Stimulated activated naive B cell treated with anti-CD40 and anti-IgM and Interleukin-4, amounts not matched to agents 10 μg/mL and 1 μg/mL and 100 μg/mL, for 72 hours (primary cell): ENCODE measurements around the gene SPAG8.
A peak's percentile ranks its signal among the peaks of the same experiment; 100 is the strongest.

Source experiments
- ATAC-seq, 2 donors: fragments of 150-1000 bp; cut with Tn5 transposase; replicated peaks; 2 replicates each; pipeline ENCODE4 v1.10.0; 2021; ENCODE audit warnings: moderate library complexity in 1 of 2
- DNase-seq: peaks from one replicate; pipeline ENCODE4 v3.0.0; 2021
- H3K27ac Mint-ChIP-seq: one replicate; pipeline ENCODE4 v1.8.0; 2022; ENCODE audit warnings: mild to moderate bottlenecking, mixed read lengths
- H3K27me3 Mint-ChIP-seq, 2 donors: one replicate each; pipeline ENCODE4 v1.8.0; 2022; ENCODE audit warnings: mixed read lengths in 2 of 2
- H3K36me3 Mint-ChIP-seq, 2 donors: one replicate each; pipeline ENCODE4 v1.8.0; 2022; ENCODE audit warnings: mixed read lengths in 2 of 2, mild to moderate bottlenecking in 1 of 2
- H3K4me1 Mint-ChIP-seq, 2 donors: one replicate each; pipeline ENCODE4 v1.8.0; 2022; ENCODE audit warnings: mixed read lengths in 2 of 2, mild to moderate bottlenecking in 1 of 2
- H3K4me3 Mint-ChIP-seq, 2 donors: one replicate each; pipeline ENCODE4 v1.8.0; 2022; ENCODE audit warnings: mild to moderate bottlenecking in 2 of 2, mixed read lengths in 2 of 2, moderate library complexity in 1 of 2
- H3K9me3 Mint-ChIP-seq, 2 donors: one replicate each; pipeline ENCODE4 v1.8.0; 2022; ENCODE audit warnings: mixed read lengths in 2 of 2, mild to moderate bottlenecking in 1 of 2

The SPAG8 gene

GRCh38 chr9:35810122-35810521 lies 1.9 kb downstream of the SPAG8 start:
- H3K4me3 Mint-ChIP-seq = no peak overlapping the region
- H3K9me3 Mint-ChIP-seq = no peaks in the 10 kb centered on the region
- DNase-seq (no peak), ATAC-seq (no peak)
- peaks cover 17 to 38% of the 10 kb centered on the region in 2 donors for H3K4me1 Mint-ChIP-seq
- no peak overlapping the region for H3K27ac Mint-ChIP-seq
- no peaks in the 10 kb centered on the region for H3K27me3 Mint-ChIP-seq
- H3K36me3 Mint-ChIP-seq = peaks cover 19 to 32% of the 10 kb centered on the region in 2 donors

- Mint-ChIP-seq H3K27me3 (no peaks in the 10 kb centered on the region), H3K4me3 (no peak overlapping the region), H3K4me1 (peaks cover 11 to 28% of the 10 kb centered on the region in 2 donors), H3K36me3 (peaks cover 21 to 36% of the 10 kb centered on the region in 2 donors), H3K9me3 (no peaks in the 10 kb centered on the region), H3K27ac (no peak overlapping the region)
- ATAC-seq = no peak
- DNase-seq = no peak
These were observed 3.6 kb downstream of the SPAG8 start for GRCh38 chr9:35808433-35808832.

GRCh38 chr9:35806101-35806500 lies 6.0 kb downstream of the SPAG8 start:
- Mint-ChIP-seq H3K27me3 (no peaks in the 10 kb centered on the region), H3K27ac (no peak overlapping the region), H3K36me3 (peaks cover 33 to 48% of the 10 kb centered on the region in 2 donors), H3K4me3 (no peak overlapping the region), H3K4me1 (peaks cover 2 to 6% of the 10 kb centered on the region in 2 donors), H3K9me3 (no peaks in the 10 kb centered on the region)
- DNase-seq = no peak
- ATAC-seq = no peak

- no peaks in the 10 kb centered on the region for H3K27me3 Mint-ChIP-seq
- peaks cover 5 to 6% of the 10 kb centered on the region in 2 donors for H3K4me1 Mint-ChIP-seq
- ATAC-seq (no peak), DNase-seq (no peak)
- H3K36me3 Mint-ChIP-seq = peaks cover 31 to 47% of the 10 kb centered on the region in 2 donors
- H3K27ac Mint-ChIP-seq = no peak overlapping the region
- H3K9me3 Mint-ChIP-seq = no peaks in the 10 kb centered on the region
- H3K4me3 Mint-ChIP-seq = no peak overlapping the region
These were observed 10.5 kb downstream of the SPAG8 start for GRCh38 chr9:35801328-35802128.

GRCh38 chr9:35800530-35800929 lies 11.5 kb downstream of the SPAG8 start:
- Mint-ChIP-seq H3K4me1 (peaks cover 5 to 6% of the 10 kb centered on the region in 2 donors), H3K4me3 (no peak overlapping the region), H3K36me3 (peaks cover 31 to 43% of the 10 kb centered on the region in 2 donors), H3K9me3 (no peaks in the 10 kb centered on the region), H3K27me3 (no peaks in the 10 kb centered on the region), H3K27ac (peak overlapping the region; percentile 7)
- DNase-seq (no peak), ATAC-seq (no peak)

GRCh38 chr9:35798658-35799374 lies 13.2 kb downstream of the SPAG8 start:
- H3K27me3 Mint-ChIP-seq = no peaks in the 10 kb centered on the region
- H3K4me3 Mint-ChIP-seq = no peak overlapping the region
- no peaks in the 10 kb centered on the region for H3K9me3 Mint-ChIP-seq
- peak; percentile 48 to 60 for ATAC-seq
- peaks cover 6 to 7% of the 10 kb centered on the region in 2 donors for H3K4me1 Mint-ChIP-seq
- DNase-seq = no peak
- peaks cover 30 to 37% of the 10 kb centered on the region in 2 donors for H3K36me3 Mint-ChIP-seq
- H3K27ac Mint-ChIP-seq = peak overlapping the region; percentile 25

GRCh38 chr9:35797311-35798109 lies 14.6 kb downstream of the SPAG8 start:
- DNase-seq = no peak
- ATAC-seq = no peak
- peaks cover 6 to 7% of the 10 kb centered on the region in 2 donors for H3K4me1 Mint-ChIP-seq
- no peaks in the 10 kb centered on the region for H3K9me3 Mint-ChIP-seq
- H3K4me3 Mint-ChIP-seq = no peak overlapping the region
- H3K27ac Mint-ChIP-seq = no peak overlapping the region
- H3K36me3 Mint-ChIP-seq = peaks cover 32 to 41% of the 10 kb centered on the region in 2 donors
- H3K27me3 Mint-ChIP-seq = no peaks in the 10 kb centered on the region

GRCh38 chr9:35795695-35796094 lies 16.4 kb downstream of the SPAG8 start:
- H3K27ac Mint-ChIP-seq = no peak overlapping the region
- no peak overlapping the region for H3K4me3 Mint-ChIP-seq
- no peaks in the 10 kb centered on the region for H3K9me3 Mint-ChIP-seq
- DNase-seq (no peak), ATAC-seq (no peak)
- H3K4me1 Mint-ChIP-seq = peaks cover 12% of the 10 kb centered on the region in 2 donors
- peaks cover 22 to 31% of the 10 kb centered on the region in 2 donors for H3K36me3 Mint-ChIP-seq
- H3K27me3 Mint-ChIP-seq = peaks cover 6% of the 10 kb centered on the region in 2 donors

GRCh38 chr9:35793461-35793860 lies 18.6 kb downstream of the SPAG8 start:
- no peaks in the 10 kb centered on the region for H3K9me3 Mint-ChIP-seq
- peaks cover 15 to 26% of the 10 kb centered on the region in 2 donors for H3K36me3 Mint-ChIP-seq
- H3K4me1 Mint-ChIP-seq = peaks cover 13 to 22% of the 10 kb centered on the region in 2 donors
- H3K4me3 Mint-ChIP-seq = no peak overlapping the region
- ATAC-seq (no peak), DNase-seq (no peak)
- peaks cover 9 to 12% of the 10 kb centered on the region in 2 donors for H3K27me3 Mint-ChIP-seq
- no peak overlapping the region for H3K27ac Mint-ChIP-seq

GRCh38 chr9:35792826-35793225 lies 19.2 kb downstream of the SPAG8 start:
- Mint-ChIP-seq H3K9me3 (no peaks in the 10 kb centered on the region), H3K36me3 (peaks cover 15 to 27% of the 10 kb centered on the region in 2 donors), H3K27ac (peak overlapping the region; percentile 60), H3K4me1 (peaks cover 13 to 21% of the 10 kb centered on the region in 2 donors), H3K4me3 (peak overlapping the region in 1 of 2 donors; percentile 31), H3K27me3 (peaks cover 9 to 12% of the 10 kb centered on the region in 2 donors)
- no peak for DNase-seq
- no peak for ATAC-seq

GRCh38 chr9:35792024-35792813 lies 19.8 kb downstream of the SPAG8 start:
- Mint-ChIP-seq H3K9me3 (no peaks in the 10 kb centered on the region), H3K4me1 (peaks cover 13 to 21% of the 10 kb centered on the region in 2 donors), H3K27me3 (peaks cover 9 to 12% of the 10 kb centered on the region in 2 donors), H3K36me3 (peaks cover 15 to 33% of the 10 kb centered on the region in 2 donors), H3K4me3 (peak overlapping the region in 1 of 2 donors; percentile 31), H3K27ac (no peak overlapping the region)
- DNase-seq = no peak
- ATAC-seq = no peak

GRCh38 chr9:35791297-35791921 lies 20.7 kb downstream of the SPAG8 start, which contains the start of gene NPR2:
NPR2 (plus strand) TSS chr9:35791591; CDS start chr9:35792409, 818 bp downstream.
- peaks cover 9 to 12% of the 10 kb centered on the region in 2 donors for H3K27me3 Mint-ChIP-seq

More at GRCh38 chr9:35791297-35791921, 20.7 kb downstream of the SPAG8 start, which contains the start of gene NPR2:
- no peaks in the 10 kb centered on the region for H3K9me3 Mint-ChIP-seq
- H3K27ac Mint-ChIP-seq = peak within 1 kb of the TSS; percentile 44
- peaks cover 16 to 31% of the 10 kb centered on the region in 2 donors for H3K36me3 Mint-ChIP-seq
- no peak for ATAC-seq
- peaks cover 11 to 21% of the 10 kb centered on the region in 2 donors for H3K4me1 Mint-ChIP-seq
- H3K4me3 Mint-ChIP-seq = peak within 1 kb of the TSS; percentile 73 to 74
- no peak for DNase-seq
